Endodermal cell (in vitro differentiated cells): ENCODE measurements around the gene RPRD1A. TPM values are rescaled to one million over a fixed set of nuclear protein-coding genes. Genes with fewer than 3 reads are reported as not detected.

Experiments
- DNase-seq: peaks from one replicate; pipeline ENCODE4 v3.0.0-alpha.2; 2017
- H3K27ac ChIP-seq: 2 replicates; pipeline ENCODE4 v1.5.1; 2013; ENCODE audit warnings: mild to moderate bottlenecking, low read depth, low read length, moderate library complexity
- H3K27me3 ChIP-seq: 2 replicates; pipeline ENCODE4 v1.6.1; 2013; ENCODE audit warnings: mild to moderate bottlenecking, low read length, moderate library complexity; ENCODE audit not compliant: insufficient read depth, control insufficient read depth, poor library complexity, severe bottlenecking
- H3K36me3 ChIP-seq: 2 replicates; pipeline ENCODE4 v1.7.0; 2013; ENCODE audit warnings: mild to moderate bottlenecking, low read length, moderate library complexity; ENCODE audit not compliant: control insufficient read depth, insufficient read depth
- H3K4me1 ChIP-seq: one replicate; pipeline ENCODE4 v1.7.0; 2013; ENCODE audit warnings: low read length; ENCODE audit not compliant: control insufficient read depth, insufficient read depth
- H3K4me3 ChIP-seq: 2 replicates; pipeline ENCODE4 v1.5.1; 2013; ENCODE audit warnings: mild to moderate bottlenecking, low read length, moderate library complexity
- H3K9ac ChIP-seq: 2 replicates; pipeline ENCODE4 v1.6.1; 2013; ENCODE audit warnings: mild to moderate bottlenecking, low read length, moderate library complexity; ENCODE audit not compliant: poor library complexity, severe bottlenecking; ENCODE audit errors: extremely low read depth
- H3K9me3 ChIP-seq: 2 replicates; pipeline ENCODE4 v1.6.1; 2013; ENCODE audit warnings: mild to moderate bottlenecking, low read length, moderate library complexity; ENCODE audit not compliant: control insufficient read depth
- H3K27ac Mint-ChIP-seq: 2 replicates; pipeline ENCODE4 v1.8.0; 2020; ENCODE audit warnings: mixed read lengths
- H3K27me3 Mint-ChIP-seq: 2 replicates; pipeline ENCODE4 v1.8.0; 2021; ENCODE audit warnings: mild to moderate bottlenecking, mixed read lengths; ENCODE audit not compliant: insufficient read depth
- H3K36me3 Mint-ChIP-seq: 2 replicates; pipeline ENCODE4 v1.8.0; 2020; ENCODE audit warnings: low read depth, mixed read lengths
- H3K4me1 Mint-ChIP-seq: 2 replicates; pipeline ENCODE4 v1.8.0; 2020; ENCODE audit warnings: mixed read lengths
- H3K4me3 Mint-ChIP-seq: 2 replicates; pipeline ENCODE4 v1.8.0; 2020; ENCODE audit warnings: mild to moderate bottlenecking, moderate library complexity, mixed read lengths
- H3K9me3 Mint-ChIP-seq: 2 replicates; pipeline ENCODE4 v1.8.0; 2020; ENCODE audit warnings: mild to moderate bottlenecking, mixed read lengths
- CTCF ChIP-seq: fragments of 200-600 bp; sonication (generic); conservative IDR thresholded peaks from 2 replicates; pipeline ENCODE4 v1.5.0; 2021; ENCODE audit warnings: antibody characterized with exemption, mild to moderate bottlenecking
- WGBS, 2 experiments: methylation state at CpG; one replicate each; pipeline versions ENCODE4 v1.1.5 to v1.1.7; 2013; ENCODE audit warnings: missing lambda C conversion rate in 2 of 2, mixed read lengths in 1 of 2; ENCODE audit not compliant: insufficient coverage in 1 of 2, insufficient read length in 1 of 2; 5-methylcytosine and 5-hydroxymethylcytosine counted together
- total RNA-seq, 2 donors: library from RNA; stranded (reverse); fragmentation: NEBNext Ultra II Directional in 1 of 2; extraction: Animal tissue kit (Norgen Biotek cat#: 25700) in 1 of 2; gene quantifications; 2 replicates in 1 of 2; 3 replicates in 1 of 2; pipeline ENCODE4 v1.2.1, GENCODE V29; 2021

Gene RPRD1A
- total RNA-seq, 2 donors from 2014 or later = 90.5 to 97.7 TPM

GRCh38 chr18:36006997-36007396, 60.4 kb downstream of the RPRD1A start:
- no peak overlapping the region for H3K4me3 Mint-ChIP-seq
- H3K27ac Mint-ChIP-seq = no peak overlapping the region
- no peak for DNase-seq

GRCh38 chr18:35999925-36000324, 67.4 kb downstream of the RPRD1A start:
- Mint-ChIP-seq H3K27me3 (no peaks in the 10 kb centered on the region), H3K4me1 (no peaks in the 10 kb centered on the region), H3K27ac (no peak overlapping the region), H3K9me3 (no peaks in the 10 kb centered on the region), H3K36me3 (peaks cover 5% of the 10 kb centered on the region), H3K4me3 (no peak overlapping the region)
- Histone ChIP-seq H3K4me3 (no peak overlapping the region), H3K27me3 (no peaks in the 10 kb centered on the region), H3K9me3 (no peaks in the 10 kb centered on the region), H3K27ac (no peak overlapping the region), H3K36me3 (no peaks in the 10 kb centered on the region), H3K9ac (no peak overlapping the region), H3K4me1 (no peaks in the 10 kb centered on the region)
- DNase-seq = no peak
- no peak for TF ChIP-seq CTCF
- 91 to 100% methylated on average over 1 of the region's 1 CpG for WGBS, 2 experiments

More at GRCh38 chr18:36006997-36007396, 60.4 kb downstream of the RPRD1A start:
- Mint-ChIP-seq H3K36me3 (peaks cover 4% of the 10 kb centered on the region), H3K9me3 (no peaks in the 10 kb centered on the region), H3K27me3 (no peaks in the 10 kb centered on the region), H3K4me1 (no peaks in the 10 kb centered on the region)
- Histone ChIP-seq H3K4me3 (no peak overlapping the region), H3K9me3 (no peaks in the 10 kb centered on the region), H3K27me3 (no peaks in the 10 kb centered on the region), H3K27ac (no peak overlapping the region), H3K9ac (no peak overlapping the region), H3K4me1 (no peaks in the 10 kb centered on the region), H3K36me3 (no peaks in the 10 kb centered on the region)
- WGBS, 2 experiments = 95 to 100% methylated on average over 2 of the region's 2 CpGs
- no peak for TF ChIP-seq CTCF

- no peaks in the 10 kb centered on the region for H3K4me1 Mint-ChIP-seq
- DNase-seq = no peak
- H3K4me3 Mint-ChIP-seq = no peak overlapping the region
- WGBS, 2 experiments = 78 to 81% methylated on average over 1 of the region's 1 CpG
- no peak overlapping the region for H3K27ac ChIP-seq
- no peaks in the 10 kb centered on the region for H3K27me3 ChIP-seq
- no peaks in the 10 kb centered on the region for H3K9me3 Mint-ChIP-seq
- no peak overlapping the region for H3K9ac ChIP-seq
- H3K27ac Mint-ChIP-seq = no peak overlapping the region
- H3K9me3 ChIP-seq = no peaks in the 10 kb centered on the region
- no peak overlapping the region for H3K4me3 ChIP-seq
- no peaks in the 10 kb centered on the region for H3K27me3 Mint-ChIP-seq
- no peaks in the 10 kb centered on the region for H3K4me1 ChIP-seq
- H3K36me3 Mint-ChIP-seq = peaks cover 2% of the 10 kb centered on the region
- no peaks in the 10 kb centered on the region for H3K36me3 ChIP-seq
- peak; percentile 59 for TF ChIP-seq CTCF
Observed at GRCh38 chr18:35998967-35999366, 68.4 kb downstream of the RPRD1A start.
